GM21447 (cell line): ENCODE measurements around the gene CIDEA.
"Not testable (repeated sequence)": the region's sequence is repeated elsewhere in the genome, so short reads cannot be mapped to it uniquely, and the experiment has no call there.

Experiments used
- ATAC-seq: cut with Tn5 transposase; IDR thresholded peaks from one replicate; pipeline ENCODE4 v1.9.1; 2021; ENCODE audit not compliant: unreplicated experiment

The CIDEA gene

GRCh38 chr18:12238826-12239225 lies 15.3 kb upstream of the CIDEA start:
- no peak for ATAC-seq

DNA sequence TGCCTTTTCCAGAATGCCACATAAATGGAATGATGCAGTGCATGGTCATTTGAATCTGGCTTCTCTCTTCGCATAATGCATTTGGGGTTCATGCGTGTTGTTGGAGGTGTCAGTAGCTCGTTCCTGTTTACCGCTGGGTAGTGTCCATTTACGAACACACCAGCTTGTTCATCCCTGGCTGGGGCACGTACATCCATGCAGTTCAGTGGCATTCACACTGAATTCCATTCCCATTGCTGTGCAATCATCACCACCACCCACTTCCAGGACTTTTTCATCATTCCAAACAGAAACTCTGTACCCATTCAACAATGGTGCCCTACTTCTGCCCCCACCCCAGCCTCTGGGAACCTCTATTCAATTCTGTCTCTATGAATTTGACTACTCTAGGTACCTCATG lies 14.7 kb upstream of the CIDEA start:
- no peak for ATAC-seq

DNA sequence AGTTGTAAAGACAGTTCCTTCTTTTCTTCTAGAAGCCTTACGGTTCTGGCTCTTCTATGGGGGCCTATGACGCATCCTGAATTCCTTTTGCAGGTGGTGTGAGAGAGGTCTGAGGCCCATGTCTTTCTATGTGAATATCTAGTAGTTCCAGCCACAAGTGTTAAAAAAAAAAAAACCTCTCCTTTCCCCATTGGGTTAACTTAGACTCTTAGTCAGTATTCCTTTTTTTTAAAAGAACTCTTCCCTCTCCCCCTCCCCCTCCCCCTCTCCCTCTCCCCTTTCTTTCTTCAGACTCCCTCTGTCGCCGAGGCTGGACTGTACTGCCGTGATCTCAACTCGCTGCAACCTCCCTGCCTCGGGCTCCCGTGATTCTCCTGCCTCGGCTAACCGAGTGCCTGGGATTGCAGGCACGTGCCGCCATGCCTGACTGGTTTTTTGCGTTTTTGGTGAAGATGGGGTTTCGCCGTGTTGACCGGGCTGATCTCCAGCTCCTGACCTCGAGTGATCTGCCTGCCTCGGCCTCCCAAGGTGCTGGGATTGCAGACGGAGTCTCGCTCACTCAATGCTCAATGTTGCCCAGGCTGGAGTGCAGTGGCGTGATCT lies 11.4 kb upstream of the CIDEA start:
- ATAC-seq, result no peak

DNA sequence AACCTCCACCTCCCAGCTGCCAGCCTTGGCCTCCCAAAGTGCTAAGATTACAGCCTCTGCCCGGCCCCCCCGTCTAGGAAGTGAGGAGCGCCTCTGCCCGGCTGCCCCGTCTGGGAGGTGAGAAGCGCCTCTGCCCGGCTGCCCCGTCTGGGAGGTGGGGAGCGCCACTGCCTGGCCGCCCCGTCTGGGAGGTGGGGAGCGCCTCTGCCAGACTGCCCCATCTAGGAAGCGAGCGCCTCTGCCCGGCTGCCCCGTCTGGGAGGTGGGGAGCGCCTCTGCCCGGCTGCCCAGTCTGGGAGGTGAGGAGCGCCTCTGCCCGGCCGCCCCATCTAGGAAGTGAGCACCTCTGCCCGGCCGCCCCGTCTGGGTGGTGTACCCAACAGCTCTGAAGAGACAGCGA lies 10.9 kb upstream of the CIDEA start:
- not testable (repeated sequence) for ATAC-seq

DNA sequence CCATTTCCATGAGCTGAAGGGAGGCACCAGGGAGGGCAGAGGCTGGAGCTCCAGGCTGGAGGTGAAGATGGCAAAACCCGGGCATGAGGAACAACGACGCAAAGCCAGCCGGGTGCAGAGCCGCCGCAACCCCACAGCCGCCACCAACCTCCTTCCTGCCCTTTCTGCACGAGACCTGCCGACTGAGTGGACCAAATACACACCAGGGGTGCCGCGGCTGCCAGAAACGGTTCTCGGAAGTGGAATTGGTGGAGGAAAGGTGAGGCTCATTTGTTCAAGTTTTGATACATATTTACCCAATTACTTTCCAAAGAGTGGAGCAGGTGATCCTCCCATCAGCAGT lies 8.4 kb upstream of the CIDEA start:
- ATAC-seq, result no peak

DNA sequence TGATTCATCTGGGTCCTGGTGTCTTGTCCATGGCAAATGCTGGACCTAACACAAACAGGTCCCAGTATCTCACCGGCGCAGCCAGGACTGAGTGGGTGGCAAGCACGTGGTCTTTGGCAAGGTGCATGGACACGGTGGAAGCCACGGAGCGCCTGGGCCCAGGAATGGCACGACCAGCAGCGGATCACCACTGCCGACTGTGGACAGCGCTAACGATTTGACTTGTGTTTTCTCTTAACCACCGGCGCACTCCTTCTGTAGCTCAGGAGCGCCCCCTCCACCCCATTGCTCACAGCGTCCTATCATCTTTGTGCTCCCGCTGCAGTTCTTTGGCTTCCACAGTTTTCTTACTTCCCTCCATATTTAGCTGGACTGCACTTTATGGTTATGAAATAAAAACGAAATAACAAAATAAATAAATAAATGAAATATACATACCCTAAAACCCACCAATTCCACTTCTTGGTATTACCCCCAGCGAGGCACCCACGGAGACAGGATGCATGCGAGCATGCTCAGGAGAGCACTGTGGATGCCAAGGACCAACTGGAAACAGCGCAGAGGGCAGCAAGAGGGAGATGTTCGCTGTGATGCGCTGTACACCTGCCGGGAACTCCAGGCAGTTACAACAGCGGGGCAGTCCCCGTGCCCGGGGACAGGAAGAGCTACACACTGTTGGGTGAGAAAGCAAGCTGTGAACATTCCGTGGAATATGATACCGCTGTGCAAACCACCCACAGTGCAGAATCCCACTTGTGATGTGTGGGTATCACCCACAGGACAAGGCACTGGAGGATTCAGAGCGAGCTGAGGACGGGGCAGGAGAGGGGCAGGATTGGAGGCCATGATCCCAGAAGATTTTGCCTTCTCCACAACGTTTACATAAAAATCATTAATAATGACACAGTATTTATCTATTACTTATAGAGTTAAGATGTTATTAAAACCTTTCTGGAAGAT lies 7.0 kb upstream of the CIDEA start:
- ATAC-seq, result no peak

DNA sequence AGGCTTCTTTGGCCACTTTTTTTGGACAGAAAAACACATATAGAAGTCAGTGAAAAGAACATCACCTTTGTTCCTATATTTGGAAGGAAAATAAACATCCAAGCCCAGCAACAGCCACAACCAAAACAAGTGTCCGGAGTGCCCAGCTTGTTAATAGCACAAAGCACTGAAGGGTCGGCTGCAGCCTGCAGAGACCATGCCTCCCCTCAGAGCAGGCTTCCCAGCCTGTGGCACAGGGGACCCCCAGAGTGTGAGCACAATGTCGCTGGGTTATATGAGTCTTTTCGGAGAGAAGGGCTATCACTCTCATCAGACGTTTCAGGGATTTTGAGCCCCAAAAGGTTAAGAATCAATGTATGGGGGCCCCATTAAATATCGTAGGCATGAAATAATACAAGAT lies 6.2 kb upstream of the CIDEA start:
- no peak for ATAC-seq

DNA sequence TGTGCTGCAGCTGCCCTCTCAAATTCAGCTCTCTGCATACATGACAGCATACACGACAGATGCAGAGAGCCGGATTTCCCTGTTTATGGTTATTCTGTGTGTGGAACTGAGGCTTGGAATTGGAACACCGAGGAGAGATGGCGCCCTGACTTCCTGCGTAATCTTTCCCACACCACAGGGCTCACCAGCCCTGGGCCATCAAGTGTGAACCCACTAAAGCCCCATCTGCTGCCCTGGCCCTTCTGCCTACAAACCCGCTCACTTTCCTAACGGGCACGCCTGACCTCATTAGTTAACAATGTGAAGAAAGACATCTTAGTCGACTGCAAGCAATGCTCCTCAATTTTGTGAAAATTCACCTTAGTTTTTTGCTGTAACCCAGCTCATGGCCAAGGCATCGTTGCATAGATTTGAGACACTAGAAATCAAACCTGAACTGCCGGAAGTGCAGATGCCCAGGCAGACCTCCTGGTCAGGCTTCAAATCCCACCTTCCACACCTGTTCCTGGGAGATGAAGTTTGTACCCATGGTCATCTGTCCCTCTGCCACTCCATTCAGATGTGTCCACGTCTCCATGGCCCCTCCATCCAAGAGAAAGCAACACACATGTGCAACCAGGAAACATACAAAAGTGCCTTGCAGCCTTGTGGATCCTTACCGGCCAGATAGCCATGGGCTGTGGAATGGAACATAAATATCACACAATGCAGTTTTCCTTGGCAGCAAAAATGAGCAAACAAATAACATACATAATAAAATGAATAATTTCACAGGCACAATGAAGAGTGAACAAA lies 5.0 kb upstream of the CIDEA start:
- ATAC-seq, result no peak

- ATAC-seq, result no peak
Observed at GRCh38 chr18:12251311-12251710, 2.9 kb upstream of the CIDEA start.

DNA sequence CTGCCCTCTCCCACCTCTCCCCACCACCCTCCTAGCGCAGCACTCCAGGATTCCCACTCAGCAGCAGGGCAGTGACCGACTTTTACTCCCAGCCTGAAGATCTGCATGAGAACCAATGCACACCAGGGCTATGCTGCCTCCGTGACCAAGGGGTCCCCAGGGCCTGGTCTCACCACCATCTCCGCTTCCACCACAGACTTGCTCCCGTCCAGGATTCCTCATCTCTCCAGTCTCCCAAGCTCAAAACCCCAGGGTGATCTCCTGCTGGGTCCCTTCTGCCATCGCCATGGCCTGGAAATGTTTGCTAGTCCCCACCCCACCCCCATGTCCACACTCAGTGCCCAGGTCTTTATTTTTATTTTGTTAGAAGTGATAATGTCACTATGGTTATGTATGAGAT lies 2.1 kb upstream of the CIDEA start:
- no peak for ATAC-seq

DNA sequence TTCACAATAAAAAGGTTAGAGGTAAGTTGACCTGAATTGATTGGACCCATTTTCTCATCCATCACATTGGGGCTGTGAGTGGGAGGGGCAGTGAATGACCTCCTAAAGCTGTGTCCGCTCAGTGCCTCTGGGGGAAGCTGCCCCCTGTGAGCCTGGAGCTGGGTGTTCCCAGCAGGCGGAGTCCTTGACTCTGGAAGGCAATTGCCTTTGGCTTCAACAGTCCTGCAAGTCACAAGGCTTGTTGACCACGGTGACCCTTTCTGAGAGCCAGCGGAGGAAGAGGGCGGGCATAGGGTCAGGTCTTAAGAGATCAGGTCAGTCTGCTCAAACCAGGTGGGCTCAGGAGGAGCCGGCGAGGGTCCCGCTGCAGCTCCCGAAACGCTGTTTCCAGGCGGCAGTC lies 1.1 kb upstream of the CIDEA start:
- no peak for ATAC-seq

GRCh38 chr18:12253663-12254135 lies 462 bp upstream of the CIDEA start:
- ATAC-seq, result no peak

DNA sequence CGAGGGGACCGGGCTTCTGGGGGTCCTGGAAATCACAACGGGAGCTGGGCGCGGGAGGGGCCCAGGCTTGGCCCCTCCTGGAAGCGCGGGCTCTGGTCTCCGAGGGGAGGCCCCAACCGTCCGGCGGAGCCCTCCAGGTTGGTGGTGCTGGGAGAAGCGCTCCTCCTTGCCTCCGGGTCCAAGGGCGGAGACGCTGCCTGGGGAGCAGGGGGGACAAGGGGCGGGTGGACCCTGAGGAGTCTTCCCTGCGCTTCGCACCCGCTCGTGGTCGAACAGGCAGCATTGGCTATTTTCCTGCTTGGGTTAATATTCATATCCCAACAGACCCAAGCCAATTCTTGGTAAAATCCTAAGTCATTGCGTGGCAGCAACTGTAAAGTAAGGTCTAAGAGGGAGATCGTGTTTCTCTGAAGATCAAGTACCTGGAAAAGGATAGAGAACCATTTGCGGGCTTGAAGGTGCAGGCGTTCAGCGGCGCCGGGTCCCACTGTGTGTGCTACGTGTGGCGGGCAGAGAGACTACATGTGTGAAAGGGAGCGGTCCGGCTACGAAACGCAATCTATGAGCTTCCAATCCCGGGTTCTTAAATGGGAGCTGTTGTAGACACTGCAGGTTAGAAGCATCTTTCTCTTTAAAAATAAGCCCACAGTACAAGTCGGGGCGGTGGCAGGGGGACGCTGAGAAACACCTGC lies 805 bp downstream of the CIDEA start:
- no peak for ATAC-seq

DNA sequence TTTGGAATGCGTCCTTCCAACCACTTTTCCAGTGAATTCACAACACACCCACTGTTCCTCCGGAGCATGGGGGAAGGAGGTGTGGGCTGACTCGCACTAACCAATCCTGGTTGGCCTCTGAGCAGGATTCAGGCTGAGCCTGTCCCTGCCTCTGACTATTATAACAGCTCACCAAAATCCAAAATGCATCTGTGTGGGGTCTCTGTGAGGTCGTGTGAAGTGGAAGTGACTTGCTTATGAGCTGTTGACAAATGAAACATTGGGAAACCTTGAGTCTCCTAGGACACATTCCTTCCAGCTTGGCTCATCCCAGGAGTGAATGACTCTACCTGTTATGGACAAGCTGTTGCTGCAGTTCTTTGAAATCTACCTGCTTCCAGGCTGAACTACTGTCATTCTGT lies 1.5 kb downstream of the CIDEA start:
- ATAC-seq, result no peak

- ATAC-seq, result no peak
Observed at GRCh38 chr18:12256951-12257350, 2.8 kb downstream of the CIDEA start.

DNA sequence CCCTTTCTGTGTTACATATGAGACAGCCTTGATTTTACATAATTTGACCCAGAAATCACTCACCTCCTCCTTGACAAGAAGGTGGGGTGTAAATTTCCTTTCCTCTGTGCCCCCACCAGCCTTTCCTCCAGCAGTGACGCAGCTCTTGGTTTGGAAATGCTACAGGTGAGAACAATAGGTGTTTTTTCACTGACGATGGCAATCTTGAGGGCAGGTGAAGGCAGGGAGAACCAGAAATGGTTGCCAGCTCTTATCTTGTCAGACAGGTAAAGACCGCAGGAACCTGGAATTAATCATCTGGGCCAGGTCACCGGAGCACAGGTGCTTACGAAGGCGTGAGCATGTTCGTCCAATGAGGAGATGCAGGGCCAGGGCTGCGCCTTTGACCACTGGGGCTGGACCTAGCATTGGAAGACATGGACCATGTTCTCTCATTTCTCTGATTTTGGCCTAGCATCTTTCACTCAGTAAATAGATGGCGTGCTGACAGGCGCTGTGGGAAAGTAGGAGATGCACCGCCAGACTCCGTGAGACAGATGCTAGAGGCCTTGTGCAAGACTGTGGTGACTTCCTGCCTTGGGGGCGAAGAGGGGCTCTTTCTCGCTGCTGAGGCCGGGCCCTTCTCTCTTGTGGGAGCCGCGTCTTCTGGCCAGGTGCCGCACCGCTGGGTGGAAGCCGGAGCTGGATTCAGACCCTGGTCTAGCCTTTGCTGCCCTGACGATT lies 4.0 kb downstream of the CIDEA start:
- no peak for ATAC-seq

DNA sequence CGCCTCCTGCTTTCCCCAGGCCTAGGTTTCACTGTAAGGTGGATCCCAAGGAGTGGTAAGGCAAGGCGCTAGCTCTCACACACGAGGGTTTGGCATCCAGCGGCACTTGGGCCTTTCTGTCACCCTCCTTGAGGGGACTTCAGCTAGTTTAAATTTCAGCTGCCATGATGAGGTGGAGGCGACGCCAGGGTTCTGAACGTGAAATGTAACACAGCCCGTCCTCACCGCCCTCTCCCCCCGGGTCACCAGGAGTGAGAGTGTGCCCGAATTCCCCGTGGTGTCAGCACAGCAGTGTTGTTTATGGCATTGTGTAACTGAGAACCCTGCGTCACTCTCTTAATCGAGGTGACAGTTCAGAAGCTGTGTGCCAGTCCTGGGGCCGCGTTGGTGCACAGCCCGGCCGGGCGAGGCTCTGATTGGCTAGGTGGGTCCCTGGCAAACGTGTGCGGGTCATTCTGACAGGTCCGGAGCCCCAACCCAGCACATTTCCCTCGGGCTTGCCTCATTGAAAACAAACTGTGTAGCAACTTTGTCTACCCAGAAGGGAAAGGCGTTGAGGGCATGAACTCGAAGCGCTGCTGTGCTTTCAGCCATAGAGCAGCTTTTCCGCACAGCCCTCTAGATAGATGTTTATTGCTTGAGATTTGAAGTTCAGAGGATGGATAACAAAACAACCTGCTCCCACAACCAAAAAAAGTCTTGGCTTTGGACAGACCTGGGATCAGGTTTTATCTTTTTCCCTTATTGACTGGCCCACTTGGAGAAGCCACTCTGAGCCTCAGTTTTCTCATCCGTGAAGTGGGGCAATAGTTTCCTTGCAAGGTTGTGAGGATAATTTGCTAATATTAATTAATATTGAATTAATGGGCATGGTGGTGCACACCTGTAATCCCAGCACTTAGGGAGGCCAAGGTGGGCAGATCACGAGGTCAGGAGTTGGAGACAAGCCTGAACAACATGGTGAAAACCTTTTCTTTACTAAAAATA lies 4.9 kb downstream of the CIDEA start:
- no peak for ATAC-seq

DNA sequence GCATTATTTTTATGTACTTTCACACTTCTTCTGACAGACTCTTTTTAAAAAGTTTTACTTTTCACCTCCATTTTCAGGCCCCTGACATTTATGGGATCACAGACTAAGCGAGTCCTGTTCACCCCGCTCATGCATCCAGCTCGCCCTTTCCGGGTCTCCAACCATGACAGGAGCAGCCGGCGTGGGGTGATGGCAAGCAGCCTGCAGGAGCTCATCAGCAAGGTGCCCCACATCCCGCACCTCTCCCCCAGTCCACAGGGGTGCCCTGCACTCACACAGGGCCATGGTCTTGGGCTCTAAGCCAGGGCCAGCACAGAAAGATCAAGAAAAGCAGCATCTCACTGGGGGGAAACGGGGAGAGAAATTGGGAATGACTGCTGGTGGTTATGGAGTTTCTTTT lies 8.6 kb downstream of the CIDEA start:
- ATAC-seq, result no peak

DNA sequence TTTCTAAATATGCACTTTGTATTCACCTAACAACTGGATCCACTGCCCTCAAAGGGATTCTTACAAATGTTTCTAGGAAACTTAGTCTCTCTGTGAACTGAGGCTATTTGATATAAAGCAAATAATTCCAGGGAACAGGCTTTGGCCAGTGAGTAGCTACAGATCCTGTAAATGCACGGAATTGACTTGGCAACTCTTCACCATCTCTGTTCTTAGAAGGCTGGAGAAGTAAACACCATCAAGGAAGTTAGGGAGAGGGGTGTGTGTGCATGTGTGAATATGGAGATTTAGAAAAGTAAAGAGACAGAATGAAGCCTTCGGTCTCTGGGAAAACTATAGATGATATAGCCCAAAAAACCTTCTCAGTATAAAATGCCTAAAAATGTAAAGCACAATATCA lies 10.7 kb downstream of the CIDEA start:
- ATAC-seq, result no peak
